GM23248 (cell line): ENCODE data around the gene ATP8A1.

Experiments
- EZH2 ChIP-seq: fragments of 200-600 bp; sonication (generic); IDR thresholded peaks from 2 replicates; pipeline ENCODE4 v1.6.1; 2018; ENCODE audit warnings: antibody characterized with exemption, mild to moderate bottlenecking; ENCODE audit not compliant: insufficient read depth, poor library complexity, severe bottlenecking
- EZH2phosphoT487 ChIP-seq: fragments of 200-600 bp; sonication (generic); IDR thresholded peaks from 2 replicates; pipeline ENCODE4 v1.6.1; 2018; ENCODE audit warnings: antibody characterized with exemption, moderate library complexity, mild to moderate bottlenecking, low read depth; ENCODE audit not compliant: insufficient read depth

- no peak for TF ChIP-seq EZH2phosphoT487
- TF ChIP-seq EZH2 = no peak
Measured at GRCh38 chr4:42640613-42641012, 16.3 kb downstream of the ATP8A1 start.
